PC-3 (cell line): ENCODE data around the gene USP9X. TPM values are rescaled to one million over a fixed set of nuclear protein-coding genes. Genes with fewer than 3 reads are reported as not detected.

Source experiments
- ATAC-seq: fragments of 200-7000 bp; cut with Tn5 transposase; 2 replicates; pipeline ENCODE4 v1.9.1; 2020; ENCODE audit warnings: mild to moderate bottlenecking, moderate library complexity
- Bru-seq: library from RNA; stranded (reverse); fragments of 400-500 nt; gene quantifications from one replicate; lab custom pipeline; 2021; lab: Mats Ljungman, UMichigan
- BruChase-seq, 2 experiments: library from RNA; stranded (reverse); fragments of 400-500 nt; gene quantifications; one replicate each; lab custom pipeline; 2021; lab: Mats Ljungman, UMichigan
- BruUV-seq: library from RNA; stranded (reverse); fragments of 400-500 nt; replicated peaks from 2 replicates; lab custom pipeline; 2021; lab: Mats Ljungman, UMichigan
- CTCF ChIA-PET: fragments of 300-600 bp; sonication (Branson Sonifier 250); formaldehyde crosslinking; loops from one replicate; lab custom pipeline; 2022; ENCODE audit warnings: antibody characterized with exemption; lab: Charles Lee
- POLR2A ChIA-PET: fragments of 300-600 bp; sonication (Branson Sonifier 250); formaldehyde crosslinking; loops from one replicate; lab custom pipeline; 2022; ENCODE audit warnings: antibody characterized with exemption; ENCODE audit not compliant: unreplicated experiment; lab: Charles Lee
- DNase-seq: peaks from one replicate; pipeline ENCODE4 v3.0.0-alpha.2; 2015
- H2AFZ ChIP-seq: fragments of 300-600 bp; sonication (generic); 2 replicates; pipeline ENCODE4 v1.6.0; 2016; ENCODE audit warnings: antibody characterized with exemption, low read length
- H3F3A ChIP-seq: fragments of 300-600 bp; sonication (generic); one replicate; pipeline ENCODE4 v1.6.0; 2017; ENCODE audit warnings: antibody characterized with exemption, low read length, control low read depth, mild to moderate bottlenecking; ENCODE audit not compliant: unreplicated experiment
- H3K27ac ChIP-seq: fragments of 300-600 bp; sonication (generic); 2 replicates; pipeline ENCODE4 v1.5.1; 2016; ENCODE audit warnings: mild to moderate bottlenecking, low read length
- H3K27me3 ChIP-seq: fragments of 300-600 bp; sonication (generic); 2 replicates; pipeline ENCODE4 v1.6.1; 2016; ENCODE audit warnings: low read length, mixed read lengths
- H3K36me3 ChIP-seq: fragments of 300-600 bp; sonication (generic); 2 replicates; pipeline ENCODE4 v1.6.1; 2016; ENCODE audit warnings: low read depth, mixed run types, low read length, mixed read lengths
- H3K4me1 ChIP-seq: fragments of 300-600 bp; sonication (generic); 2 replicates; pipeline ENCODE4 v1.5.1; 2016; ENCODE audit warnings: low read length; ENCODE audit not compliant: insufficient read depth
- H3K4me2 ChIP-seq: fragments of 300-600 bp; sonication (generic); 2 replicates; pipeline ENCODE4 v1.6.0; 2016; ENCODE audit warnings: low read length
- H3K4me3 ChIP-seq: fragments of 300-600 bp; sonication (generic); 2 replicates; pipeline ENCODE4 v1.5.1; 2016; ENCODE audit warnings: mild to moderate bottlenecking, low read length, mixed read lengths
- H3K79me2 ChIP-seq: fragments of 300-600 bp; sonication (generic); 2 replicates; pipeline ENCODE4 v1.6.1; 2017; ENCODE audit warnings: low read length, mixed read lengths
- H3K9ac ChIP-seq: fragments of 300-600 bp; sonication (generic); 2 replicates; pipeline ENCODE4 v1.6.0; 2016; ENCODE audit warnings: mild to moderate bottlenecking, low read length
- H3K9me2 ChIP-seq: fragments of 300-600 bp; sonication (generic); replicated peaks from 2 replicates; pipeline ENCODE4 v1.6.1; 2016; ENCODE audit warnings: mixed run types, low read length, mixed read lengths
- H3K9me3 ChIP-seq: fragments of 300-600 bp; sonication (generic); 2 replicates; pipeline ENCODE4 v1.6.1; 2016; ENCODE audit warnings: low read length, mixed read lengths
- H4K20me1 ChIP-seq: fragments of 300-600 bp; sonication (generic); 2 replicates; pipeline ENCODE4 v1.6.1; 2016; ENCODE audit warnings: low read length, mixed read lengths
- EZH2 ChIP-seq: fragments of 300-600 bp; sonication (generic); IDR thresholded peaks from one replicate; pipeline ENCODE4 v1.6.1; 2017; ENCODE audit warnings: antibody characterized with exemption, mild to moderate bottlenecking, low read length; ENCODE audit not compliant: unreplicated experiment
- EZH2phosphoT487 ChIP-seq: fragments of 300-600 bp; sonication (generic); IDR thresholded peaks from 2 replicates; pipeline ENCODE4 v1.6.1; 2018; ENCODE audit warnings: mild to moderate bottlenecking, antibody characterized with exemption, low read length, borderline replicate concordance
- intact Hi-C: fragments of 100-400 bp; cut with micrococcal nuclease; formaldehyde crosslinking; loops from 2 replicates; pipeline ENCODE4 v1.9.0; 2023
- long read RNA-seq: library from polyadenylated mRNA; unstranded; transcript quantifications from one replicate; pipeline ENCODE4 v2.0.0, GENCODE V29; 2021; ENCODE audit not compliant: unreplicated experiment
- total RNA-seq: library from RNA; depleted of rRNA; stranded (reverse); fragments of >200 nt; gene quantifications from 2 replicates; pipeline ENCODE4 v1.2.3, GENCODE V29; 2014; rRNA removed
- TF ChIP-seq, protein P1 (sequence below): fragments of 300-600 bp; sonication (generic); conservative IDR thresholded peaks from 2 replicates; pipeline ENCODE4 v1.5.1; 2017; ENCODE audit warnings: antibody characterized with exemption, low read depth, mild to moderate bottlenecking, low read length

USP9X gene
- total RNA-seq (63.5 and 81.4 TPM in 2 replicates), Bru-seq, nascent RNA (percentile 93 among the genes with signal in this experiment), BruChase-seq, experiment 1, labeled RNA remaining after a 6-hour chase (percentile 90 among the genes with signal in this experiment), BruChase-seq, experiment 2, labeled RNA remaining after a 2-hour chase (percentile 91 among the genes with signal in this experiment)
- long read RNA-seq, full-length matches to known transcripts, result 9 of 78 reads
- long read RNA-seq, partial matches to known transcripts, result 61 of 78 reads
- long read RNA-seq, other reads (novel, unspliced or antisense), result 8 of 78 reads

DNA sequence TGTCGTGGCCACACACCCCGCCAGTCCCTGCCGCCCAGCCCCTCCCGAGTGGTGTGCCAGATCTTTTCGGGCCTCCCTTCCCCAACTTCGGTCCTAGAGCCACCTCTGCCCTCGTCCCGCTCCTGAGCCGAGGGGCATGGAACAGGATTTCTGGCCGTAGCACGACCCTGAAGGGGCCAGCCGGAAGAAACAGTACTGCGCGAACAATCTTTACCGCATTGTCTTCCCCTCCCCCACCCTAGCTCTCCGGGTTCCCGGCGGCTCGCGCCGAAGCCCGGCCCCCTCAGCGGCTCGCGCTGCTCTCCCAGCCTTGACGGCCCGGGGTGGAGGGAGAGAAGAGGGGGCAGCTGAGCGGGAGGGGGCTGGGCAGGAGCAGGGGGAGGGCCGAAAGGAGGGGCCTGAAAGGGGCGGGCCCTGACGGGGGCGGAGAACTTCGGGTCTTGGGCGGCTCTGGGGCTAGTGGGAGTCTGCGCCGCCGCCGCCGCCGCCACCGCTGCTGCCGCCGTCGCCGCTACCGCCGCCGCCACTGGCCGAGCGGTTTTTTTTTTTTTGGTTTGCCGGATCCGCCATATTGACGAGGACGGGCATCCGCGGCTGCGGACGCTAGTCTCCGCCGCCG is at the start of gene USP9X:
Gene USP9X (plus strand): TSS at position 553 of the 619 bp plus-strand sequence. CDS start 38,184 bp downstream, outside the sequence.
- TF ChIP-seq, protein P1, sequence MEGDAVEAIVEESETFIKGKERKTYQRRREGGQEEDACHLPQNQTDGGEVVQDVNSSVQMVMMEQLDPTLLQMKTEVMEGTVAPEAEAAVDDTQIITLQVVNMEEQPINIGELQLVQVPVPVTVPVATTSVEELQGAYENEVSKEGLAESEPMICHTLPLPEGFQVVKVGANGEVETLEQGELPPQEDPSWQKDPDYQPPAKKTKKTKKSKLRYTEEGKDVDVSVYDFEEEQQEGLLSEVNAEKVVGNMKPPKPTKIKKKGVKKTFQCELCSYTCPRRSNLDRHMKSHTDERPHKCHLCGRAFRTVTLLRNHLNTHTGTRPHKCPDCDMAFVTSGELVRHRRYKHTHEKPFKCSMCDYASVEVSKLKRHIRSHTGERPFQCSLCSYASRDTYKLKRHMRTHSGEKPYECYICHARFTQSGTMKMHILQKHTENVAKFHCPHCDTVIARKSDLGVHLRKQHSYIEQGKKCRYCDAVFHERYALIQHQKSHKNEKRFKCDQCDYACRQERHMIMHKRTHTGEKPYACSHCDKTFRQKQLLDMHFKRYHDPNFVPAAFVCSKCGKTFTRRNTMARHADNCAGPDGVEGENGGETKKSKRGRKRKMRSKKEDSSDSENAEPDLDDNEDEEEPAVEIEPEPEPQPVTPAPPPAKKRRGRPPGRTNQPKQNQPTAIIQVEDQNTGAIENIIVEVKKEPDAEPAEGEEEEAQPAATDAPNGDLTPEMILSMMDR, result no peak
- 0 out of 2 replicates have a peak, but pooled peaks have one; percentile 1 for TF ChIP-seq EZH2phosphoT487
- CTCF ChIA-PET, result no interaction called here
- POLR2A ChIA-PET, result interaction anchor here (0.6 to 0.9 kb wide), 8 partner anchors 41 to 433 kb away, joined by 3 to 16 read pairs (median 5); no protein-coding TSS in a partner anchor

GRCh38 chrX:41035582-41035981 is 49.7 kb upstream of the USP9X start:
- no peak overlapping the region for H3K9ac ChIP-seq
- POLR2A ChIA-PET, result no interaction called here
- H3K9me2 ChIP-seq, result no peaks in the 10 kb centered on the region
- no peak overlapping the region for H3K4me2 ChIP-seq
- intact Hi-C loops, result no loop called here
- no peak for TF ChIP-seq EZH2phosphoT487
- TF ChIP-seq, protein P1, result no peak
- no peak for TF ChIP-seq EZH2
- no peaks in the 10 kb centered on the region for H4K20me1 ChIP-seq
- no peaks in the 10 kb centered on the region for H3K4me1 ChIP-seq
- DNase-seq, result no peak
- no peak for ATAC-seq
- CTCF ChIA-PET, result no interaction called here
- H3K79me2 ChIP-seq, result no peaks in the 10 kb centered on the region
- no peaks in the 10 kb centered on the region for H3K27me3 ChIP-seq
- H3K9me3 ChIP-seq, result no peaks in the 10 kb centered on the region
- no peak overlapping the region for H3K27ac ChIP-seq
- no peak overlapping the region for H3K4me3 ChIP-seq
- no peaks in the 10 kb centered on the region for H3F3A ChIP-seq
- no TSS peak for BruUV-seq
- no peak overlapping the region for H2AFZ ChIP-seq
- H3K36me3 ChIP-seq, result no peaks in the 10 kb centered on the region

More for the DNA sequence above, at the start of gene USP9X:
- no peaks in the 10 kb centered on the region for H3K9me2 ChIP-seq
- peak within 1 kb of the TSS; percentile 98 for H3K27ac ChIP-seq
- H2AFZ ChIP-seq, result peak within 1 kb of the TSS; percentile 88
- peak within 1 kb of the TSS; percentile 98 for H3K9ac ChIP-seq
- H3K79me2 ChIP-seq, result peaks cover 48% of the 10 kb centered on the region
- no peaks in the 10 kb centered on the region for H3F3A ChIP-seq
- peaks cover 26% of the 10 kb centered on the region for H3K4me1 ChIP-seq
- no peaks in the 10 kb centered on the region for H3K9me3 ChIP-seq
- intact Hi-C loops, result loop anchor here (1.0 to 10.0 kb wide), 4 partner anchors 63 to 350 kb away; partner anchors contain the start of gene MED14
- H3K36me3 ChIP-seq, result no peaks in the 10 kb centered on the region
- ATAC-seq, result peak; percentile 72
- no TSS peak for BruUV-seq
- H3K27me3 ChIP-seq, result no peaks in the 10 kb centered on the region
- peak within 1 kb of the TSS; percentile 96 for H3K4me2 ChIP-seq
- peak; percentile 78 for DNase-seq
- peak within 1 kb of the TSS; percentile 94 for H3K4me3 ChIP-seq
- H4K20me1 ChIP-seq, result peaks cover 34% of the 10 kb centered on the region
